ENCODE data around the gene SLC4A1AP.

Gene SLC4A1AP

GRCh38 chr2:27710640-27711430 lies 47.1 kb downstream of the SLC4A1AP start:
- H2AFZ ChIP-seq (ENCODE audit: low read length): no peak overlapping the region
- no peaks in the 10 kb centered on the region for H3K4me1 ChIP-seq (ENCODE audit: insufficient read depth, low read length, poor library complexity, severe bottlenecking)
- no peak overlapping the region for H3K9ac ChIP-seq (ENCODE audit: low read depth, low read length, poor library complexity, severe bottlenecking)
- H3K9me3 ChIP-seq (ENCODE audit: insufficient read depth, low read depth, low read length): no peaks in the 10 kb centered on the region
- TF ChIP-seq CTCF (conservative IDR thresholded peaks at IDR 0.05; ENCODE audit: low read length) (no peak), EZH2phosphoT487 (IDR thresholded peaks at IDR 0.05; ENCODE audit: borderline replicate concordance) (no peak)
- no peaks in the 10 kb centered on the region for H4K20me1 ChIP-seq (ENCODE audit: insufficient read depth, low read length, poor library complexity, severe bottlenecking)
- H3K36me3 ChIP-seq (ENCODE audit: insufficient read depth, low read length): no peaks in the 10 kb centered on the region
- no peaks in the 10 kb centered on the region for H3K9me2 ChIP-seq (replicated peaks; ENCODE audit: low read depth, low read length)
- no peak overlapping the region for H3K4me3 ChIP-seq (ENCODE audit: low read length, poor library complexity, severe bottlenecking)
- no peaks in the 10 kb centered on the region for H3K79me2 ChIP-seq (ENCODE audit: insufficient read depth, low read length)
- no peaks in the 10 kb centered on the region for H3K27me3 ChIP-seq (ENCODE audit: insufficient read depth, low read length, poor library complexity, severe bottlenecking)
- no peaks in the 10 kb centered on the region for H3F3A ChIP-seq (ENCODE audit: low read depth)
- no peak overlapping the region for H3K4me2 ChIP-seq (ENCODE audit: low read depth, low read length, poor library complexity, severe bottlenecking)

- H3K36me3 ChIP-seq (ENCODE audit: insufficient read depth, low read length): no peaks in the 10 kb centered on the region
- H3K9me2 ChIP-seq (replicated peaks; ENCODE audit: low read depth, low read length): no peaks in the 10 kb centered on the region
- no peaks in the 10 kb centered on the region for H4K20me1 ChIP-seq (ENCODE audit: insufficient read depth, low read length, poor library complexity, severe bottlenecking)
- H3K4me3 ChIP-seq (ENCODE audit: low read length, poor library complexity, severe bottlenecking): no peak overlapping the region
- H3K4me2 ChIP-seq (ENCODE audit: low read depth, low read length, poor library complexity, severe bottlenecking): no peak overlapping the region
- no peaks in the 10 kb centered on the region for H3K27me3 ChIP-seq (ENCODE audit: insufficient read depth, low read length, poor library complexity, severe bottlenecking)
- no peaks in the 10 kb centered on the region for H3F3A ChIP-seq (ENCODE audit: low read depth)
- H3K79me2 ChIP-seq (ENCODE audit: insufficient read depth, low read length): no peaks in the 10 kb centered on the region
- H3K4me1 ChIP-seq (ENCODE audit: insufficient read depth, low read length, poor library complexity, severe bottlenecking): no peaks in the 10 kb centered on the region
- no peak overlapping the region for H2AFZ ChIP-seq (ENCODE audit: low read length)
- no peaks in the 10 kb centered on the region for H3K9me3 ChIP-seq (ENCODE audit: insufficient read depth, low read depth, low read length)
- no peak overlapping the region for H3K9ac ChIP-seq (ENCODE audit: low read depth, low read length, poor library complexity, severe bottlenecking)
- TF ChIP-seq CTCF (conservative IDR thresholded peaks at IDR 0.05; ENCODE audit: low read length) (no peak), EZH2phosphoT487 (IDR thresholded peaks at IDR 0.05; ENCODE audit: borderline replicate concordance) (no peak)
Measured at GRCh38 chr2:27711804-27712203, 48.1 kb downstream of the SLC4A1AP start.

GRCh38 chr2:27712522-27712921 lies 48.8 kb downstream of the SLC4A1AP start:
- Histone ChIP-seq H3K79me2 (ENCODE audit: insufficient read depth, low read length) (no peaks in the 10 kb centered on the region), H3K36me3 (ENCODE audit: insufficient read depth, low read length) (no peaks in the 10 kb centered on the region), H3K9me3 (ENCODE audit: insufficient read depth, low read depth, low read length) (no peaks in the 10 kb centered on the region), H3K27me3 (ENCODE audit: insufficient read depth, low read length, poor library complexity, severe bottlenecking) (no peaks in the 10 kb centered on the region), H3K9me2 (replicated peaks; ENCODE audit: low read depth, low read length) (no peaks in the 10 kb centered on the region), H3K4me3 (ENCODE audit: low read length, poor library complexity, severe bottlenecking) (no peak overlapping the region), H3K9ac (ENCODE audit: low read depth, low read length, poor library complexity, severe bottlenecking) (no peak overlapping the region), H4K20me1 (ENCODE audit: insufficient read depth, low read length, poor library complexity, severe bottlenecking) (no peaks in the 10 kb centered on the region), H2AFZ (ENCODE audit: low read length) (no peak overlapping the region), H3F3A (ENCODE audit: low read depth) (no peaks in the 10 kb centered on the region), H3K4me1 (ENCODE audit: insufficient read depth, low read length, poor library complexity, severe bottlenecking) (no peaks in the 10 kb centered on the region), H3K4me2 (ENCODE audit: low read depth, low read length, poor library complexity, severe bottlenecking) (no peak overlapping the region)
- TF ChIP-seq EZH2phosphoT487 (IDR thresholded peaks at IDR 0.05; ENCODE audit: borderline replicate concordance) (no peak), CTCF (conservative IDR thresholded peaks at IDR 0.05; ENCODE audit: low read length) (no peak)
